CD4-positive, alpha-beta T cell treated with Interleukin-12 subunit alpha and Interleukin-12 subunit beta, for 1 hour (primary cell): ENCODE measurements around the gene L3MBTL4.
"Not testable (repeated sequence)": the region's sequence is repeated elsewhere in the genome, so short reads cannot be mapped to it uniquely, and the experiment has no call there.

Experiments
- DNase-seq: peaks from one replicate; pipeline ENCODE4 v3.0.0-alpha.2; 2020

Gene L3MBTL4

GRCh38 chr18:6248017-6248416 is 166.7 kb downstream of the L3MBTL4 start:
- no peak for DNase-seq

GRCh38 chr18:6242004-6242403 is 172.7 kb downstream of the L3MBTL4 start:
- no peak for DNase-seq

GRCh38 chr18:6239716-6240115 is 175.0 kb downstream of the L3MBTL4 start:
- DNase-seq, result no peak

GRCh38 chr18:6236258-6236657 is 178.5 kb downstream of the L3MBTL4 start:
- DNase-seq, result no peak

- no peak for DNase-seq
Measured at GRCh38 chr18:6222271-6222670, 192.4 kb downstream of the L3MBTL4 start.

GRCh38 chr18:6221602-6222014 is 193.1 kb downstream of the L3MBTL4 start:
- no peak for DNase-seq

- DNase-seq, result no peak
Measured at GRCh38 chr18:6220129-6220528, 194.6 kb downstream of the L3MBTL4 start.

GRCh38 chr18:6219116-6219717 is 195.5 kb downstream of the L3MBTL4 start:
- no peak for DNase-seq

GRCh38 chr18:6215888-6216287 is 198.8 kb downstream of the L3MBTL4 start:
- no peak for DNase-seq

GRCh38 chr18:6211174-6211504 is 203.6 kb downstream of the L3MBTL4 start:
- DNase-seq, result no peak

GRCh38 chr18:6210349-6211173 is 204.2 kb downstream of the L3MBTL4 start:
- DNase-seq, result no peak

GRCh38 chr18:6207941-6208340 is 206.8 kb downstream of the L3MBTL4 start:
- no peak for DNase-seq

- DNase-seq, result no peak
Measured at GRCh38 chr18:6207116-6207515, 207.6 kb downstream of the L3MBTL4 start.

GRCh38 chr18:6205706-6206105 is 209.0 kb downstream of the L3MBTL4 start:
- no peak for DNase-seq

- no peak for DNase-seq
Measured at GRCh38 chr18:6204476-6204875, 210.2 kb downstream of the L3MBTL4 start.

GRCh38 chr18:6203791-6204190 is 210.9 kb downstream of the L3MBTL4 start:
- no peak for DNase-seq

- no peak for DNase-seq
Measured at GRCh38 chr18:6202861-6203260, 211.8 kb downstream of the L3MBTL4 start.

GRCh38 chr18:6200204-6200774 is 214.4 kb downstream of the L3MBTL4 start:
- DNase-seq, result no peak

- DNase-seq, result no peak
Measured at GRCh38 chr18:6199777-6200176, 214.9 kb downstream of the L3MBTL4 start.

- no peak for DNase-seq
Measured at GRCh38 chr18:6198585-6198984, 216.1 kb downstream of the L3MBTL4 start.

- DNase-seq, result no peak
Measured at GRCh38 chr18:6194640-6195039, 220.1 kb downstream of the L3MBTL4 start.

GRCh38 chr18:6185782-6186181 is 228.9 kb downstream of the L3MBTL4 start:
- DNase-seq, result not testable (repeated sequence)

GRCh38 chr18:6174983-6175745 is 239.5 kb downstream of the L3MBTL4 start:
- DNase-seq, result no peak

GRCh38 chr18:6170604-6171003 is 244.1 kb downstream of the L3MBTL4 start:
- DNase-seq, result no peak
